ENCODE measurements around the gene GRAMD1B. TPM values are rescaled to one million over a fixed set of nuclear protein-coding genes. Genes with fewer than 3 reads are reported as not detected.

GRAMD1B gene
- total RNA-seq, 4 donors from 2014 or later: 2.2 to 4.0 (median 3.5) TPM

DNA sequence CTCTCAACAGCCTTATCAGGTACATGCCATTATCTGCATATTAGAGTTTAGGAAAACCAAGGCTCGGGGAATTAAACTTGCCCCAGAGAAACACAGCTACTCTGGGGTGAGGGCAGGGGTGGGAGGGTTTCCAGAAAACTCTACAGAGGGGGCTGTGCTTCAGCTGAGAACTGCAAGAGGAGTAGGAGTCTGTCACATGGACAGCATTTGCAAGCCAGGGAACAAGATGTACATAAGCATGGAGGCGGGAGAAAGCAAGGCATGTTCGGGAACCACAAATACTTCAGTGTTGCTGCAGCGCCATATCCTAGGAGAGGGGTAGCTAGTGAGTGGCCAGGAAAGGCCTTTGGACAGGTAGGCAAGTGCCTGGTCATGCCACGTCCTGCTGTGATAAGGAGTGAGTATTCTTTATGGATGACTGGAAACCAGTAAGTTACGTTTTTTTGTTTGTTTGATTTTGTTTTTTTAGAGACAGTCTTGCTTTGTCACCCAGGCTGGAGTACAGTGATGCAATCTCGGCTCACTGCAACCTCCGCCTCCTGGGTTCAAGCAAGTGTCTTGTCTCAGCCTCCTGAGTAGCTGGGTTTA lies 57.2 kb downstream of the GRAMD1B start:
- Histone ChIP-seq H3K27me3 (no peaks in the 10 kb centered on the region), H3K27ac (replicated peaks in 1 of 4) (no peak overlapping the region), H3K36me3 (no peaks in the 10 kb centered on the region), H3K4me1 (no peaks in the 10 kb centered on the region), H3K4me3 (no peak overlapping the region), H3K9me3 (no peaks in the 10 kb centered on the region)
- intact Hi-C loops (cut with DNase I): no loop called here
- no peak for TF ChIP-seq POLR2AphosphoS5 (IDR thresholded peaks at IDR 0.05)
- TF ChIP-seq, protein P1, sequence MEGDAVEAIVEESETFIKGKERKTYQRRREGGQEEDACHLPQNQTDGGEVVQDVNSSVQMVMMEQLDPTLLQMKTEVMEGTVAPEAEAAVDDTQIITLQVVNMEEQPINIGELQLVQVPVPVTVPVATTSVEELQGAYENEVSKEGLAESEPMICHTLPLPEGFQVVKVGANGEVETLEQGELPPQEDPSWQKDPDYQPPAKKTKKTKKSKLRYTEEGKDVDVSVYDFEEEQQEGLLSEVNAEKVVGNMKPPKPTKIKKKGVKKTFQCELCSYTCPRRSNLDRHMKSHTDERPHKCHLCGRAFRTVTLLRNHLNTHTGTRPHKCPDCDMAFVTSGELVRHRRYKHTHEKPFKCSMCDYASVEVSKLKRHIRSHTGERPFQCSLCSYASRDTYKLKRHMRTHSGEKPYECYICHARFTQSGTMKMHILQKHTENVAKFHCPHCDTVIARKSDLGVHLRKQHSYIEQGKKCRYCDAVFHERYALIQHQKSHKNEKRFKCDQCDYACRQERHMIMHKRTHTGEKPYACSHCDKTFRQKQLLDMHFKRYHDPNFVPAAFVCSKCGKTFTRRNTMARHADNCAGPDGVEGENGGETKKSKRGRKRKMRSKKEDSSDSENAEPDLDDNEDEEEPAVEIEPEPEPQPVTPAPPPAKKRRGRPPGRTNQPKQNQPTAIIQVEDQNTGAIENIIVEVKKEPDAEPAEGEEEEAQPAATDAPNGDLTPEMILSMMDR (IDR thresholded peaks at IDR 0.05): no peak
- no peak for TF ChIP-seq POLR2A (IDR thresholded peaks at IDR 0.05; ENCODE audit: low read depth)
- no peak for TF ChIP-seq EP300 (IDR thresholded peaks at IDR 0.05)
- no peak for DNase-seq (ENCODE audit: extremely low spot score)
- 86% methylated on average over 8 of the region's 8 CpGs for WGBS

DNA sequence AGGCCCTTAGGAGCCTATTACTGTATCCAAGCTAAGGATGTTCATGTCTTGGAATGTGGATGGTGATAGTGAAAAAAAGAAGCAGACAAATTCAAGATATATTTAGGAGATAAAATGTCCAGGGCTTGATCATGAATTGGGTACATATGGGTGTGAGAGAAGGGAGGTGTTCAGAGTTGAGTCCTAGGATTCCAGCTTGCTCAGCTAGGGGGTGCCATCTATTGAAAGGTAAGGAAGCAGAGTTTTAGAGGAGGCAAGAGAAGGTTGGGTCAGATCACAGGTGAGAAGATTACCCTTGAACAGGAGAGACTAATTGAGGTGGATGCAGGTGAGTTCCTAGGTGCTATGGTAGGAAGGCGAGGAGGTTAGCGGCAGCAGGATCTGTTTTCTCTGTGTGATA lies 60.5 kb downstream of the GRAMD1B start:
- DNase-seq (ENCODE audit: extremely low spot score): no peak
- Histone ChIP-seq H3K27ac (replicated peaks in 1 of 4) (no peak overlapping the region), H3K27me3 (no peaks in the 10 kb centered on the region), H3K4me3 (no peak overlapping the region), H3K36me3 (no peaks in the 10 kb centered on the region), H3K9me3 (no peaks in the 10 kb centered on the region), H3K4me1 (peaks cover 0 to 4% (median 0%) of the 10 kb centered on the region in 4 donors)
- WGBS: 93% methylated on average over 2 of the region's 2 CpGs
- TF ChIP-seq POLR2AphosphoS5 (IDR thresholded peaks at IDR 0.05) (no peak), EP300 (IDR thresholded peaks at IDR 0.05) (no peak), POLR2A (IDR thresholded peaks at IDR 0.05; ENCODE audit: low read depth) (no peak)
- TF ChIP-seq, protein P1 (IDR thresholded peaks at IDR 0.05): no peak
- intact Hi-C loops (cut with DNase I): no loop called here

DNA sequence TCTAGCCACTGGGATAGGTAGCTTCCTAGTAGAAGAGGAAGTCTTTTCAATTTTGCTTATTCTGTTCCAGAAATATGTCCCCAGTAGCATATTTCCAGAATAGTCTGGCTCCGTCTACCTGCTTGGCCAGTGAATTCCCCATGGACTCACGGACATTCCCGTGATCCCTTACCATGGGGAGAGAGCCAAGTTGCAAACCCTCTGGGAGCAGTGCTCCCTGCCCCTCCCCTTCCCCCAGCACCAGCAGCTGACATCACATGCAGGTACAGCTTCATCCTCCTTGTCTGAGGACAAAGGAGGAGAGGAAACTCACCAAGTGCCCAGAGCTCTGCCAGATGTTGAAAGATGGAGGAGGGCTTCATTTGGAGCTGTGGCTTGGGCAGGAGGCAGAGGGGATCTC lies 61.2 kb downstream of the GRAMD1B start:
- DNase-seq (ENCODE audit: extremely low spot score): no peak
- TF ChIP-seq POLR2AphosphoS5 (IDR thresholded peaks at IDR 0.05) (no peak), EP300 (IDR thresholded peaks at IDR 0.05) (no peak), POLR2A (IDR thresholded peaks at IDR 0.05; ENCODE audit: low read depth) (no peak)
- TF ChIP-seq, protein P1 (IDR thresholded peaks at IDR 0.05): no peak
- intact Hi-C loops (cut with DNase I): no loop called here
- Histone ChIP-seq H3K9me3 (no peaks in the 10 kb centered on the region), H3K4me3 (no peak overlapping the region), H3K27ac (replicated peaks in 1 of 4) (no peak overlapping the region), H3K4me1 (peaks cover 0 to 4% (median 0%) of the 10 kb centered on the region in 4 donors), H3K36me3 (no peaks in the 10 kb centered on the region), H3K27me3 (no peaks in the 10 kb centered on the region)
- 86% methylated on average over 3 of the region's 3 CpGs for WGBS

DNA sequence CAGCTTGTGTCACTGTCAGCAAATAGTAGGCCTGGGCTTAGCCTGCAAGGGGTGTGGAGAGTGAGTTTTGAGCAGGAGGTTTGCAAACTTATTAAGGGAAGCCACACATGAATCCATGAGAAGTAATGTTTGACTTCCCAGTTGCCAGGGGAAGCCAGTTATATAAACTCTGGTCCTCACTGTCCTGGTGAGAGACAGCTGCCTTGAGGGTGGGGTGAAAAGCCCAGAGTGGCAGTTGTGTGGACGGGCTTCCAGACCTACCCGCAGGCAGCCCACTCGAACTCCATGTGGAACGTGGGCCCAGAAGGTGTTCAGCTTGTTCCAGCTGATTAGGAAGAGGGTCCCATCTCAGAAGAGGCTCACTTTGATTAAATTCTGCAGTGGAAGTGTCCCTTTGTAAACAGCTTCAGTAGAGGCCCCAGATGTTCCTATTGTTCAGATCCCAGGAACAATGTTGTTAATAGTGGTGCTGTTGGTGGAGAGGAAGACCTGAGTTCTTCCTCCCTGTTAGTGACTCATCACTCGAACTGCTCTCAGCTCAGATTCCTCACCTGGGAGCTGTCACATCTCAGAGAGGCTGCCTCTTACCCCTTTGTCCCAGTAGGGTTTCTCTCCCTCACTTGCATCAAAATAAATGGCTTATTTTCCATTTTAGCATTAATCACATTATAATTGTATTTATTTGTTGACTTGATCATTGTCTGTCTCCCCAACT lies 63.4 kb downstream of the GRAMD1B start:
- DNase-seq (ENCODE audit: extremely low spot score): no peak

More for the DNA sequence above, 63.4 kb downstream of the GRAMD1B start:
- Histone ChIP-seq H3K9me3 (no peaks in the 10 kb centered on the region), H3K4me1 (peaks cover 0 to 4% (median 0%) of the 10 kb centered on the region in 4 donors), H3K36me3 (no peaks in the 10 kb centered on the region), H3K27ac (replicated peaks in 1 of 4) (no peak overlapping the region), H3K4me3 (no peak overlapping the region), H3K27me3 (peaks cover 0 to 6% (median 0%) of the 10 kb centered on the region in 4 donors)
- intact Hi-C loops (cut with DNase I): no loop called here
- TF ChIP-seq POLR2A (IDR thresholded peaks at IDR 0.05; ENCODE audit: low read depth) (no peak), POLR2AphosphoS5 (IDR thresholded peaks at IDR 0.05) (no peak), EP300 (IDR thresholded peaks at IDR 0.05) (no peak)
- TF ChIP-seq, protein P1 (IDR thresholded peaks at IDR 0.05): no peak
- WGBS: 91% methylated on average over 5 of the region's 5 CpGs
